A549 (cell line): ENCODE data around the gene PLEKHG4B.

Source experiments
- CEBPB ChIP-seq, 2 experiments: fragments of >200 bp in 1 of 2; sonication (Bioruptor Twin) in 1 of 2; formaldehyde crosslinking in 1 of 2; IDR thresholded peaks; 2 replicates each; pipeline ENCODE4 v1.6.1; 2012 to 2016
- EHMT2 ChIP-seq: fragments of 200-600 bp; sonication (generic); IDR thresholded peaks from 2 replicates; pipeline ENCODE4 v1.6.1; 2016; ENCODE audit warnings: antibody characterized with exemption, low read depth, mild to moderate bottlenecking, moderate library complexity
- EP300 ChIP-seq, 2 experiments: fragments of >200 bp; sonication (Bioruptor Twin); formaldehyde crosslinking; IDR thresholded peaks; 2 replicates in 1 of 2; 3 replicates in 1 of 2; pipeline ENCODE4 v1.6.1; 2016 to 2017
- HOXA7 ChIP-seq: fragments of 250-450 bp; sonication (Bioruptor Pico); IDR thresholded peaks from 2 replicates; pipeline ENCODE4 v1.5.0; 2020; ENCODE audit warnings: mild to moderate bottlenecking, moderate library complexity
- JUNB ChIP-seq: fragments of >200 bp; sonication (Bioruptor Twin); formaldehyde crosslinking; IDR thresholded peaks from 2 replicates; pipeline ENCODE4 v1.6.1; 2016
- TF ChIP-seq, protein P1 (sequence below): fragments of >200 bp; sonication (Bioruptor Twin); formaldehyde crosslinking; IDR thresholded peaks from 3 replicates; pipeline ENCODE4 v1.5.1; 2016
- TF ChIP-seq, protein P2 (sequence below): IDR thresholded peaks from 2 replicates; pipeline ENCODE4 v1.6.1; 2012
- TF ChIP-seq, protein P3 (sequence below): IDR thresholded peaks from 2 replicates; pipeline ENCODE4 v1.6.1; 2012
- TF ChIP-seq, protein P4 (sequence below): fragments of 450-650 bp; IDR thresholded peaks from 2 replicates; pipeline ENCODE4 v1.6.1; 2014; ENCODE audit warnings: antibody characterized with exemption

DNA sequence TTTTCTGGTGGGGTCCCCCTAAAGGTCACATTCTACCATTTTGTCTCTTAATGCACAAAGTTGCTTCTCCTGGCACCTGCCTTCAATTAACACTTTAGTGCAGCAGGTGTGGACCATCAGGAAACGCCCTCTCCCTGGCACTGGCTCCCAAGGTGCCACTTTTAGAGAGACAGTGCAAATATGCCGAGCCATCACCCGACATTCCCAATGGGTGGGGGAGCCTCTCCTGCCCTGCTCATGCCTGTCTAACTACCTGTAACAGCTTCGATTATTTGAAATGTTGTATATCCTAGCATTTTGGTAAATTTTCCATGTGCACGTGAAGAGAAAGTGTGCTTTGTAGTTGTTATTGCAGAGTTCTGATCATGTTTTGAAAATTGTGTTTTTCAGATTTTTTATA lies 86.1 kb downstream of the PLEKHG4B start:
- TF ChIP-seq JUNB, result no peak
- TF ChIP-seq, protein P1, sequence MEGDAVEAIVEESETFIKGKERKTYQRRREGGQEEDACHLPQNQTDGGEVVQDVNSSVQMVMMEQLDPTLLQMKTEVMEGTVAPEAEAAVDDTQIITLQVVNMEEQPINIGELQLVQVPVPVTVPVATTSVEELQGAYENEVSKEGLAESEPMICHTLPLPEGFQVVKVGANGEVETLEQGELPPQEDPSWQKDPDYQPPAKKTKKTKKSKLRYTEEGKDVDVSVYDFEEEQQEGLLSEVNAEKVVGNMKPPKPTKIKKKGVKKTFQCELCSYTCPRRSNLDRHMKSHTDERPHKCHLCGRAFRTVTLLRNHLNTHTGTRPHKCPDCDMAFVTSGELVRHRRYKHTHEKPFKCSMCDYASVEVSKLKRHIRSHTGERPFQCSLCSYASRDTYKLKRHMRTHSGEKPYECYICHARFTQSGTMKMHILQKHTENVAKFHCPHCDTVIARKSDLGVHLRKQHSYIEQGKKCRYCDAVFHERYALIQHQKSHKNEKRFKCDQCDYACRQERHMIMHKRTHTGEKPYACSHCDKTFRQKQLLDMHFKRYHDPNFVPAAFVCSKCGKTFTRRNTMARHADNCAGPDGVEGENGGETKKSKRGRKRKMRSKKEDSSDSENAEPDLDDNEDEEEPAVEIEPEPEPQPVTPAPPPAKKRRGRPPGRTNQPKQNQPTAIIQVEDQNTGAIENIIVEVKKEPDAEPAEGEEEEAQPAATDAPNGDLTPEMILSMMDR, result no peak
- no peak for TF ChIP-seq EHMT2
- TF ChIP-seq, protein P2, sequence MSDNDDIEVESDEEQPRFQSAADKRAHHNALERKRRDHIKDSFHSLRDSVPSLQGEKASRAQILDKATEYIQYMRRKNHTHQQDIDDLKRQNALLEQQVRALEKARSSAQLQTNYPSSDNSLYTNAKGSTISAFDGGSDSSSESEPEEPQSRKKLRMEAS, result no peak
- no peak for TF ChIP-seq EP300 (IDR thresholded peaks at IDR 0.05)
- TF ChIP-seq, protein P3, sequence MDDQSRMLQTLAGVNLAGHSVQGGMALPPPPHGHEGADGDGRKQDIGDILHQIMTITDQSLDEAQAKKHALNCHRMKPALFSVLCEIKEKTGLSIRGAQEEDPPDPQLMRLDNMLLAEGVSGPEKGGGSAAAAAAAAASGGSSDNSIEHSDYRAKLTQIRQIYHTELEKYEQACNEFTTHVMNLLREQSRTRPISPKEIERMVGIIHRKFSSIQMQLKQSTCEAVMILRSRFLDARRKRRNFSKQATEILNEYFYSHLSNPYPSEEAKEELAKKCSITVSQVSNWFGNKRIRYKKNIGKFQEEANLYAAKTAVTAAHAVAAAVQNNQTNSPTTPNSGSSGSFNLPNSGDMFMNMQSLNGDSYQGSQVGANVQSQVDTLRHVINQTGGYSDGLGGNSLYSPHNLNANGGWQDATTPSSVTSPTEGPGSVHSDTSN, result no peak
- TF ChIP-seq, protein P4, sequence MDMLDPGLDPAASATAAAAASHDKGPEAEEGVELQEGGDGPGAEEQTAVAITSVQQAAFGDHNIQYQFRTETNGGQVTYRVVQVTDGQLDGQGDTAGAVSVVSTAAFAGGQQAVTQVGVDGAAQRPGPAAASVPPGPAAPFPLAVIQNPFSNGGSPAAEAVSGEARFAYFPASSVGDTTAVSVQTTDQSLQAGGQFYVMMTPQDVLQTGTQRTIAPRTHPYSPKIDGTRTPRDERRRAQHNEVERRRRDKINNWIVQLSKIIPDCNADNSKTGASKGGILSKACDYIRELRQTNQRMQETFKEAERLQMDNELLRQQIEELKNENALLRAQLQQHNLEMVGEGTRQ, result no peak
- TF ChIP-seq HOXA7 (CRISPR knock-in tag), result no peak
- TF ChIP-seq CEBPB (IDR thresholded peaks at IDR 0.05), result no peak
